PFSK-1 (cell line): ENCODE data around the gene PCDHA12.

Experiments
- POLR2AphosphoS5 ChIP-seq: IDR thresholded peaks from 2 replicates; pipeline ENCODE4 v1.6.1; 2012; ENCODE audit warnings: low read depth, mild to moderate bottlenecking, control low read depth, low read length, moderate library complexity
- REST ChIP-seq, 2 experiments: IDR thresholded peaks; 2 replicates each; pipeline versions ENCODE4 v1.6.1 to v1.8.0; 2011 to 2012; ENCODE audit warnings: low read depth in 2 of 2, low read length in 2 of 2, control low read depth in 1 of 2, inconsistent platforms in 1 of 2, mild to moderate bottlenecking in 1 of 2, moderate library complexity in 1 of 2; ENCODE audit not compliant: insufficient read depth in 1 of 2

- TF ChIP-seq POLR2AphosphoS5, result no peak
- TF ChIP-seq REST (IDR thresholded peaks at IDR 0.05; ENCODE audit: insufficient read depth in 1 of 2, low read depth in 2 of 2, low read length in 2 of 2), result no peak
Measured at GRCh38 chr5:140925806-140926442, 50.8 kb downstream of the PCDHA12 start, which contains the start of gene PCDHAC1.
